A549 (cell line): ENCODE results near the gene SPG11. TPM values are rescaled to one million over a fixed set of nuclear protein-coding genes. Genes with fewer than 3 reads are reported as not detected.

Source experiments
- ATAC-seq, 2 experiments: fragments of 200-7000 bp in 1 of 2; fragments of >200 bp in 1 of 2; cut with Nextera tagmentation in 1 of 2; cut with Tn5 transposase in 1 of 2; 3 replicates each; pipeline versions ENCODE4 v1.8.0 to v1.9.1; 2018 to 2020; ENCODE audit warnings: mild to moderate bottlenecking in 1 of 2, moderate library complexity in 1 of 2
- CTCF ChIA-PET: fragments of 300-600 bp; sonication (Branson Sonifier 250); formaldehyde crosslinking; extraction: SDS; loops from one replicate; lab custom pipeline; 2021; ENCODE audit warnings: antibody characterized with exemption, inconsistent platforms; lab: Yijun Ruan, JAX
- POLR2A ChIA-PET: fragments of 350-600 bp; formaldehyde crosslinking; extraction: SDS; loops from one replicate; lab custom pipeline; 2021; ENCODE audit warnings: antibody characterized with exemption, inconsistent platforms; lab: Yijun Ruan, JAX
- DNase-seq, 2 experiments: peaks; one replicate each; pipeline versions ENCODE4 v3.0.0 to v3.0.0-alpha.2; 2011 to 2016; ENCODE audit warnings: low read depth in 1 of 2, low spot score in 1 of 2
- FAIRE-seq: peaks from 2 replicates; lab custom pipeline; 2011; peaks lifted over from hg19 to GRCh38; lab: Jason Lieb, UNC
- H3K27ac ChIP-seq, 2 experiments: fragments of >200 bp; sonication (Bioruptor Twin); formaldehyde crosslinking; 3 replicates each; pipeline ENCODE4 v1.5.1; 2016 to 2017
- H3K4me1 ChIP-seq: fragments of >200 bp; sonication (Bioruptor Twin); formaldehyde crosslinking; 3 replicates; pipeline ENCODE4 v1.6.1; 2016
- H3K4me2 ChIP-seq: fragments of >200 bp; sonication (Bioruptor Twin); formaldehyde crosslinking; 3 replicates; pipeline ENCODE4 v1.6.1; 2016
- H3K4me3 ChIP-seq: fragments of >200 bp; sonication (Bioruptor Twin); formaldehyde crosslinking; 3 replicates; pipeline ENCODE4 v1.5.1; 2016
- H3K9me3 ChIP-seq: fragments of >200 bp; sonication (Bioruptor Twin); formaldehyde crosslinking; 3 replicates; pipeline ENCODE4 v1.6.1; 2016
- BHLHE40 ChIP-seq: IDR thresholded peaks from 2 replicates; pipeline ENCODE4 v1.6.1; 2012; ENCODE audit warnings: low read depth, low read length, inconsistent platforms
- CEBPB ChIP-seq, 2 experiments: fragments of >200 bp in 1 of 2; sonication (Bioruptor Twin) in 1 of 2; formaldehyde crosslinking in 1 of 2; IDR thresholded peaks; 2 replicates each; pipeline ENCODE4 v1.6.1; 2012 to 2016
- CHD2 ChIP-seq: fragments of 150-350 bp; IDR thresholded peaks from 2 replicates; pipeline ENCODE4 v1.6.1; 2014; ENCODE audit warnings: low read length; ENCODE audit not compliant: partially characterized antibody
- CHD4 ChIP-seq: fragments of 200-600 bp; sonication (generic); IDR thresholded peaks from 2 replicates; pipeline ENCODE4 v1.6.1; 2016; ENCODE audit warnings: antibody characterized with exemption, mild to moderate bottlenecking, borderline replicate concordance
- EHMT2 ChIP-seq: fragments of 200-600 bp; sonication (generic); IDR thresholded peaks from 2 replicates; pipeline ENCODE4 v1.6.1; 2016; ENCODE audit warnings: antibody characterized with exemption, low read depth, mild to moderate bottlenecking, moderate library complexity
- EP300 ChIP-seq, 2 experiments: fragments of >200 bp; sonication (Bioruptor Twin); formaldehyde crosslinking; IDR thresholded peaks; 2 replicates in 1 of 2; 3 replicates in 1 of 2; pipeline ENCODE4 v1.6.1; 2016 to 2017
- FOSB ChIP-seq: fragments of 250-450 bp; sonication (Bioruptor Pico); IDR thresholded peaks from 2 replicates; pipeline ENCODE4 v1.5.0; 2020; ENCODE audit warnings: mild to moderate bottlenecking, moderate library complexity
- FOSL2 ChIP-seq, 2 experiments: fragments of 450-650 bp in 1 of 2; fragments of >200 bp in 1 of 2; sonication (Bioruptor Twin) in 1 of 2; formaldehyde crosslinking; IDR thresholded peaks; 2 replicates each; pipeline versions ENCODE4 v1.5.0 to v1.6.1; 2016 to 2020; ENCODE audit warnings: mild to moderate bottlenecking in 1 of 2, moderate library complexity in 1 of 2
- HDAC2 ChIP-seq: fragments of 200-600 bp; sonication (generic); IDR thresholded peaks from 2 replicates; pipeline ENCODE4 v1.6.1; 2016
- HOXB13 ChIP-seq: fragments of 250-450 bp; sonication (Bioruptor Pico); IDR thresholded peaks from 2 replicates; pipeline ENCODE4 v1.5.0; 2020; ENCODE audit warnings: low read depth, mild to moderate bottlenecking, moderate library complexity
- HOXB5 ChIP-seq: fragments of 250-450 bp; sonication (Bioruptor Pico); IDR thresholded peaks from 2 replicates; pipeline ENCODE4 v1.5.0; 2020; ENCODE audit warnings: mild to moderate bottlenecking, moderate library complexity
- JUN ChIP-seq, 2 experiments: fragments of >200 bp; sonication (Bioruptor Twin); formaldehyde crosslinking; IDR thresholded peaks; 2 replicates in 1 of 2; 3 replicates in 1 of 2; pipeline ENCODE4 v1.6.1; 2016 to 2017
- NPAS2 ChIP-seq: fragments of 250-450 bp; sonication (Bioruptor Pico); IDR thresholded peaks from 2 replicates; pipeline ENCODE4 v1.8.0; 2022; ENCODE audit warnings: mild to moderate bottlenecking, moderate library complexity, borderline replicate concordance
- POLR2AphosphoS2 ChIP-seq: conservative IDR thresholded peaks from 2 replicates; pipeline ENCODE4 v1.6.1; 2012; ENCODE audit warnings: low read length, improper control_type of control experiment, inconsistent platforms
- TFCP2L1 ChIP-seq: fragments of 250-450 bp; sonication (Bioruptor Pico); IDR thresholded peaks from 2 replicates; pipeline ENCODE4 v1.5.0; 2021; ENCODE audit warnings: mild to moderate bottlenecking
- TP53 ChIP-seq: fragments of 250-450 bp; sonication (Bioruptor Pico); IDR thresholded peaks from 2 replicates; pipeline ENCODE4 v1.5.0; 2021; ENCODE audit warnings: mild to moderate bottlenecking, moderate library complexity
- ZC3H11A ChIP-seq: fragments of 450-650 bp; IDR thresholded peaks from 2 replicates; pipeline ENCODE4 v1.6.1; 2014; ENCODE audit warnings: antibody characterized with exemption, mild to moderate bottlenecking
- ZFP36 ChIP-seq: fragments of 450-650 bp; IDR thresholded peaks from 2 replicates; pipeline ENCODE4 v1.6.1; 2014; ENCODE audit warnings: borderline replicate concordance; ENCODE audit not compliant: partially characterized antibody
- WGBS: methylation state at CpG from one replicate; pipeline ENCODE4 v1.1.6; 2017; ENCODE audit errors: missing lambda C conversion rate; 5-methylcytosine and 5-hydroxymethylcytosine counted together
- polyA plus RNA-seq, 4 experiments: library from polyadenylated mRNA; depleted of rRNA in 3 of 4; stranded (reverse); fragments of >200 nt; fragmentation: RNase III in 1 of 4; extraction: RNeasy Plus Mini Kit Qiagen cat#74134 plus additional on column Dnase treatment in 1 of 4; gene quantifications; 2 replicates in 3 of 4; 3 replicates in 1 of 4; pipeline ENCODE4 v1.2.3, GENCODE V29; 2011 to 2017
- TF ChIP-seq, protein P1 (sequence below): fragments of >200 bp; sonication (Bioruptor Twin); formaldehyde crosslinking; IDR thresholded peaks from 3 replicates; pipeline ENCODE4 v1.5.1; 2016
- TF ChIP-seq, protein P2 (sequence below): fragments of 200-600 bp; sonication (generic); IDR thresholded peaks from 2 replicates; pipeline ENCODE4 v1.6.1; 2016; ENCODE audit warnings: antibody characterized with exemption, mild to moderate bottlenecking, moderate library complexity
- TF ChIP-seq, protein P3 (sequence below): fragments of 250-450 bp; sonication (Bioruptor Pico); IDR thresholded peaks from 2 replicates; pipeline ENCODE4 v1.5.0; 2021; ENCODE audit warnings: mild to moderate bottlenecking, moderate library complexity, borderline replicate concordance
- TF ChIP-seq, protein P4 (sequence below): fragments of 150-350 bp; IDR thresholded peaks from 2 replicates; pipeline ENCODE4 v1.6.1; 2014; ENCODE audit warnings: low read depth, mild to moderate bottlenecking, low read length
- TF ChIP-seq, protein P5 (sequence below): IDR thresholded peaks from 2 replicates; pipeline ENCODE4 v1.6.1; 2012

SPG11 gene
- polyA plus RNA-seq, 2 of the 4 experiments (the other 2 are of a cell fraction): 7.6 to 26.9 TPM

DNA sequence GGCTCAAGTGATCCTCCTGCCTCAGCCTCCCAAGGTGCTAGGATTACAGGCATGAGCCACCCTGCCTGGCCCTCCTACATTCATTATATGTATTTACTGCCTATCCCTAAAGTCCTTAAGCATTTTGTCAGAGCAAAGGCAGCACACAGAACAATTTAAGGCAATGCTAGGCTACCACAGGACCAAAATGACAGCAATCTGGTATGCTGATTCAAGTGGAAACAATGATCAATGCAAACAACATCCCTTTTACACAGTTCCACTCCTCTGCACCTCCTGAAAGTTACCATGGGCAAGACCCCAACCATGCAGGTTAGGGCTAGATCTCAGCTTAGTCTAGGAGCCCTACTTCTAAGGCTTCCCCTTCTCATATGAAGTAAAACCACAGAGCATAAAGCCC is 40.3 kb downstream of the SPG11 start:
- CTCF ChIA-PET: interaction anchor here (0.6 to 1.2 kb wide), 2 partner anchors 11 to 44 kb away, joined by 3 read pairs; no protein-coding TSS in a partner anchor
- Histone ChIP-seq H3K4me1 (no peaks in the 10 kb centered on the region), H3K4me2 (no peak overlapping the region), H3K27ac (no peak overlapping the region), H3K9me3 (no peaks in the 10 kb centered on the region), H3K4me3 (no peak overlapping the region)
- TF ChIP-seq FOSL2 (IDR thresholded peaks at IDR 0.05) (no peak), FOSL2 (CRISPR knock-in tag; IDR thresholded peaks at IDR 0.05) (no peak), EHMT2 (no peak), FOSB (CRISPR knock-in tag) (no peak), BHLHE40 (no peak), NPAS2 (CRISPR knock-in tag) (no peak), CHD2 (no peak), HDAC2 (no peak), ZC3H11A (no peak), ZFP36 (no peak), HOXB13 (CRISPR knock-in tag) (no peak), TP53 (CRISPR knock-in tag) (no peak)
- TF ChIP-seq, protein P1, sequence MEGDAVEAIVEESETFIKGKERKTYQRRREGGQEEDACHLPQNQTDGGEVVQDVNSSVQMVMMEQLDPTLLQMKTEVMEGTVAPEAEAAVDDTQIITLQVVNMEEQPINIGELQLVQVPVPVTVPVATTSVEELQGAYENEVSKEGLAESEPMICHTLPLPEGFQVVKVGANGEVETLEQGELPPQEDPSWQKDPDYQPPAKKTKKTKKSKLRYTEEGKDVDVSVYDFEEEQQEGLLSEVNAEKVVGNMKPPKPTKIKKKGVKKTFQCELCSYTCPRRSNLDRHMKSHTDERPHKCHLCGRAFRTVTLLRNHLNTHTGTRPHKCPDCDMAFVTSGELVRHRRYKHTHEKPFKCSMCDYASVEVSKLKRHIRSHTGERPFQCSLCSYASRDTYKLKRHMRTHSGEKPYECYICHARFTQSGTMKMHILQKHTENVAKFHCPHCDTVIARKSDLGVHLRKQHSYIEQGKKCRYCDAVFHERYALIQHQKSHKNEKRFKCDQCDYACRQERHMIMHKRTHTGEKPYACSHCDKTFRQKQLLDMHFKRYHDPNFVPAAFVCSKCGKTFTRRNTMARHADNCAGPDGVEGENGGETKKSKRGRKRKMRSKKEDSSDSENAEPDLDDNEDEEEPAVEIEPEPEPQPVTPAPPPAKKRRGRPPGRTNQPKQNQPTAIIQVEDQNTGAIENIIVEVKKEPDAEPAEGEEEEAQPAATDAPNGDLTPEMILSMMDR: no peak
- TF ChIP-seq, protein P2, sequence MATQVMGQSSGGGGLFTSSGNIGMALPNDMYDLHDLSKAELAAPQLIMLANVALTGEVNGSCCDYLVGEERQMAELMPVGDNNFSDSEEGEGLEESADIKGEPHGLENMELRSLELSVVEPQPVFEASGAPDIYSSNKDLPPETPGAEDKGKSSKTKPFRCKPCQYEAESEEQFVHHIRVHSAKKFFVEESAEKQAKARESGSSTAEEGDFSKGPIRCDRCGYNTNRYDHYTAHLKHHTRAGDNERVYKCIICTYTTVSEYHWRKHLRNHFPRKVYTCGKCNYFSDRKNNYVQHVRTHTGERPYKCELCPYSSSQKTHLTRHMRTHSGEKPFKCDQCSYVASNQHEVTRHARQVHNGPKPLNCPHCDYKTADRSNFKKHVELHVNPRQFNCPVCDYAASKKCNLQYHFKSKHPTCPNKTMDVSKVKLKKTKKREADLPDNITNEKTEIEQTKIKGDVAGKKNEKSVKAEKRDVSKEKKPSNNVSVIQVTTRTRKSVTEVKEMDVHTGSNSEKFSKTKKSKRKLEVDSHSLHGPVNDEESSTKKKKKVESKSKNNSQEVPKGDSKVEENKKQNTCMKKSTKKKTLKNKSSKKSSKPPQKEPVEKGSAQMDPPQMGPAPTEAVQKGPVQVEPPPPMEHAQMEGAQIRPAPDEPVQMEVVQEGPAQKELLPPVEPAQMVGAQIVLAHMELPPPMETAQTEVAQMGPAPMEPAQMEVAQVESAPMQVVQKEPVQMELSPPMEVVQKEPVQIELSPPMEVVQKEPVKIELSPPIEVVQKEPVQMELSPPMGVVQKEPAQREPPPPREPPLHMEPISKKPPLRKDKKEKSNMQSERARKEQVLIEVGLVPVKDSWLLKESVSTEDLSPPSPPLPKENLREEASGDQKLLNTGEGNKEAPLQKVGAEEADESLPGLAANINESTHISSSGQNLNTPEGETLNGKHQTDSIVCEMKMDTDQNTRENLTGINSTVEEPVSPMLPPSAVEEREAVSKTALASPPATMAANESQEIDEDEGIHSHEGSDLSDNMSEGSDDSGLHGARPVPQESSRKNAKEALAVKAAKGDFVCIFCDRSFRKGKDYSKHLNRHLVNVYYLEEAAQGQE: no peak
- FAIRE-seq (no peak), DNase-seq (no peak), ATAC-seq (no peak)
- POLR2A ChIA-PET: no interaction called here

DNA sequence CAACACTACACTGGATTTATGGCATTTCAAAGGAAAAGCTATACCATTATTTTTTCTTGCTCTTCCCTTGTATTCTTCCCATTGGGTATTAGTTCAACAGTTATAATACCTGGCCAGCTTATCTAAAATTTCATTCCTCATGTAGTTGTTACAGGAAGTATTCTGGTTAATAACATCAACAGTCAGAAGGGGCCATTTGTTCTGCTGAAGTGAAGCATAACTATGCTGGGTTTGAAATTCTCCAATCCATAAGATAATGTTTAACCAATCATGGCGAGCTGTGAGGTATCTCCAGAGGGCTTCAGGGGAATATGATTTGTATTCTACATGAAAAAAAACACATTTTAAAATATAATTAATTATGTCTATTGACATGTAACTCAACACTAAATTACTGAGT is 43.4 kb downstream of the SPG11 start:
- 81% methylated on average over 1 of the region's 1 CpG for WGBS
- CTCF ChIA-PET: interaction anchor here (0.9 to 1.5 kb wide), 3 partner anchors 7 to 10 kb away, joined by 3 to 4 read pairs (median 3); no protein-coding TSS in a partner anchor
- no peak for FAIRE-seq
- no peaks in the 10 kb centered on the region for H3K4me1 ChIP-seq
- no peak for ATAC-seq
- H3K4me3 ChIP-seq: no peak overlapping the region
- TF ChIP-seq TFCP2L1 (no peak), CHD4 (no peak), HOXB5 (CRISPR knock-in tag) (no peak), JUN (IDR thresholded peaks at IDR 0.05) (no peak), HOXB13 (CRISPR knock-in tag) (no peak), EP300 (IDR thresholded peaks at IDR 0.05) (no peak), CEBPB (IDR thresholded peaks at IDR 0.05) (no peak), POLR2AphosphoS2 (no peak)
- TF ChIP-seq, protein P3, sequence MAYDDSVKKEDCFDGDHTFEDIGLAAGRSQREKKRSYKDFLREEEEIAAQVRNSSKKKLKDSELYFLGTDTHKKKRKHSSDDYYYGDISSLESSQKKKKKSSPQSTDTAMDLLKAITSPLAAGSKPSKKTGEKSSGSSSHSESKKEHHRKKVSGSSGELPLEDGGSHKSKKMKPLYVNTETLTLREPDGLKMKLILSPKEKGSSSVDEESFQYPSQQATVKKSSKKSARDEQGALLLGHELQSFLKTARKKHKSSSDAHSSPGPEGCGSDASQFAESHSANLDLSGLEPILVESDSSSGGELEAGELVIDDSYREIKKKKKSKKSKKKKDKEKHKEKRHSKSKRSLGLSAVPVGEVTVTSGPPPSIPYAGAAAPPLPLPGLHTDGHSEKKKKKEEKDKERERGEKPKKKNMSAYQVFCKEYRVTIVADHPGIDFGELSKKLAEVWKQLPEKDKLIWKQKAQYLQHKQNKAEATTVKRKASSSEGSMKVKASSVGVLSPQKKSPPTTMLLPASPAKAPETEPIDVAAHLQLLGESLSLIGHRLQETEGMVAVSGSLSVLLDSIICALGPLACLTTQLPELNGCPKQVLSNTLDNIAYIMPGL (CRISPR knock-in tag): no peak
- TF ChIP-seq, protein P4, sequence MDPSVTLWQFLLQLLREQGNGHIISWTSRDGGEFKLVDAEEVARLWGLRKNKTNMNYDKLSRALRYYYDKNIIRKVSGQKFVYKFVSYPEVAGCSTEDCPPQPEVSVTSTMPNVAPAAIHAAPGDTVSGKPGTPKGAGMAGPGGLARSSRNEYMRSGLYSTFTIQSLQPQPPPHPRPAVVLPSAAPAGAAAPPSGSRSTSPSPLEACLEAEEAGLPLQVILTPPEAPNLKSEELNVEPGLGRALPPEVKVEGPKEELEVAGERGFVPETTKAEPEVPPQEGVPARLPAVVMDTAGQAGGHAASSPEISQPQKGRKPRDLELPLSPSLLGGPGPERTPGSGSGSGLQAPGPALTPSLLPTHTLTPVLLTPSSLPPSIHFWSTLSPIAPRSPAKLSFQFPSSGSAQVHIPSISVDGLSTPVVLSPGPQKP: no peak
- TF ChIP-seq, protein P5, sequence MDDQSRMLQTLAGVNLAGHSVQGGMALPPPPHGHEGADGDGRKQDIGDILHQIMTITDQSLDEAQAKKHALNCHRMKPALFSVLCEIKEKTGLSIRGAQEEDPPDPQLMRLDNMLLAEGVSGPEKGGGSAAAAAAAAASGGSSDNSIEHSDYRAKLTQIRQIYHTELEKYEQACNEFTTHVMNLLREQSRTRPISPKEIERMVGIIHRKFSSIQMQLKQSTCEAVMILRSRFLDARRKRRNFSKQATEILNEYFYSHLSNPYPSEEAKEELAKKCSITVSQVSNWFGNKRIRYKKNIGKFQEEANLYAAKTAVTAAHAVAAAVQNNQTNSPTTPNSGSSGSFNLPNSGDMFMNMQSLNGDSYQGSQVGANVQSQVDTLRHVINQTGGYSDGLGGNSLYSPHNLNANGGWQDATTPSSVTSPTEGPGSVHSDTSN: no peak
- no peak overlapping the region for H3K4me2 ChIP-seq
- DNase-seq: no peak
- no peaks in the 10 kb centered on the region for H3K9me3 ChIP-seq
- no peak overlapping the region for H3K27ac ChIP-seq
- POLR2A ChIA-PET: no interaction called here
